H9 (cell line): ENCODE results near the gene ENPP1. TPM values are rescaled to one million over a fixed set of nuclear protein-coding genes. Genes with fewer than 3 reads are reported as not detected.

Source experiments
- DNase-seq: peaks from one replicate; pipeline ENCODE4 v3.0.0-alpha.2; 2017
- H2AFZ ChIP-seq: one replicate; pipeline ENCODE4 v1.6.1; 2013; ENCODE audit warnings: mild to moderate bottlenecking, low read length, control low read depth, moderate library complexity
- H2AK5ac ChIP-seq: 2 replicates; pipeline ENCODE4 v1.6.1; 2013; ENCODE audit warnings: low read length, control low read depth, mixed read lengths; ENCODE audit not compliant: insufficient read length
- H2BK120ac ChIP-seq: one replicate; pipeline ENCODE4 v1.6.1; 2013; ENCODE audit warnings: low read depth, mild to moderate bottlenecking, low read length, control low read depth, inconsistent platforms; ENCODE audit not compliant: poor library complexity, severe bottlenecking
- H2BK12ac ChIP-seq: 2 replicates; pipeline ENCODE4 v1.6.1; 2013; ENCODE audit warnings: low read length, control low read depth, mixed read lengths, low read depth; ENCODE audit not compliant: insufficient read length
- H2BK15ac ChIP-seq: 2 replicates; pipeline ENCODE4 v1.6.1; 2013; ENCODE audit warnings: low read depth, low read length, control low read depth
- H2BK20ac ChIP-seq: one replicate; pipeline ENCODE4 v1.6.1; 2013; ENCODE audit warnings: low read depth, mild to moderate bottlenecking, low read length, control low read depth, inconsistent platforms; ENCODE audit not compliant: poor library complexity, severe bottlenecking
- H2BK5ac ChIP-seq: 2 replicates; pipeline ENCODE4 v1.6.1; 2013; ENCODE audit warnings: low read length, control low read depth, mixed read lengths; ENCODE audit not compliant: insufficient read length
- H3K14ac ChIP-seq: 2 replicates; pipeline ENCODE4 v1.6.1; 2013; ENCODE audit warnings: low read length, control low read depth; ENCODE audit not compliant: insufficient read depth
- H3K18ac ChIP-seq: 2 replicates; pipeline ENCODE4 v1.6.1; 2013; ENCODE audit warnings: low read depth, mild to moderate bottlenecking, mixed read lengths, low read length, control low read depth; ENCODE audit not compliant: insufficient read length
- H3K23ac ChIP-seq: 2 replicates; pipeline ENCODE4 v1.6.1; 2013; ENCODE audit warnings: low read length, control low read depth, mixed read lengths, low read depth; ENCODE audit not compliant: insufficient read length
- H3K23me2 ChIP-seq: 2 replicates; pipeline ENCODE4 v1.6.1; 2013; ENCODE audit warnings: low read depth, mild to moderate bottlenecking, mixed read lengths, low read length, control low read depth; ENCODE audit not compliant: insufficient read length, poor library complexity, severe bottlenecking
- H3K27ac ChIP-seq: 2 replicates; pipeline ENCODE4 v1.5.1; 2013; ENCODE audit warnings: low read length, control low read depth, mixed read lengths, low read depth; ENCODE audit not compliant: insufficient read length
- H3K27me3 ChIP-seq: 2 replicates; pipeline ENCODE4 v1.6.1; 2013; ENCODE audit warnings: low read length, control low read depth, inconsistent platforms; ENCODE audit not compliant: insufficient read depth
- H3K4ac ChIP-seq: 2 replicates; pipeline ENCODE4 v1.6.1; 2013; ENCODE audit warnings: low read depth, mild to moderate bottlenecking, control low read depth, inconsistent platforms, low read length, moderate library complexity
- H3K4me1 ChIP-seq: 2 replicates; pipeline ENCODE4 v1.6.1; 2013; ENCODE audit warnings: low read length, control low read depth, inconsistent platforms; ENCODE audit not compliant: insufficient read depth
- H3K4me2 ChIP-seq: 2 replicates; pipeline ENCODE4 v1.6.1; 2013; ENCODE audit warnings: low read length, control low read depth, mixed read lengths; ENCODE audit not compliant: insufficient read length, insufficient read depth
- H3K56ac ChIP-seq: 2 replicates; pipeline ENCODE4 v1.6.1; 2013; ENCODE audit warnings: low read depth, mild to moderate bottlenecking, mixed read lengths, low read length, control low read depth; ENCODE audit not compliant: insufficient read length
- H3K79me1 ChIP-seq: 2 replicates; pipeline ENCODE4 v1.6.1; 2013; ENCODE audit warnings: low read depth, mild to moderate bottlenecking, moderate library complexity, low read length, control low read depth, inconsistent platforms; ENCODE audit not compliant: insufficient read depth, poor library complexity, severe bottlenecking
- H3K79me2 ChIP-seq: 2 replicates; pipeline ENCODE4 v1.6.1; 2013; ENCODE audit warnings: low read length, control low read depth, inconsistent platforms; ENCODE audit not compliant: insufficient read depth
- H3K9ac ChIP-seq: 2 replicates; pipeline ENCODE4 v1.6.1; 2013; ENCODE audit warnings: low read length, control low read depth, mixed read lengths; ENCODE audit not compliant: insufficient read length; ENCODE audit errors: extremely low read depth
- H3K9me3 ChIP-seq: one replicate; pipeline ENCODE4 v1.6.1; 2013; ENCODE audit warnings: low read depth, low read length, inconsistent platforms; ENCODE audit not compliant: control insufficient read depth
- H3T11ph ChIP-seq: one replicate; pipeline ENCODE4 v1.6.1; 2013; ENCODE audit warnings: mild to moderate bottlenecking, low read length, control low read depth, inconsistent platforms
- H4K20me1 ChIP-seq: one replicate; pipeline ENCODE4 v1.6.1; 2013; ENCODE audit not compliant: control insufficient read depth, insufficient read length, insufficient read depth
- H4K5ac ChIP-seq: 2 replicates; pipeline ENCODE4 v1.6.1; 2013; ENCODE audit warnings: low read depth, mild to moderate bottlenecking, mixed read lengths, low read length, control low read depth; ENCODE audit not compliant: insufficient read length
- H4K8ac ChIP-seq: replicated peaks from 2 replicates; pipeline ENCODE4 v1.6.1; 2013; ENCODE audit warnings: low read length, control low read depth, mixed read lengths, low read depth; ENCODE audit not compliant: insufficient read length
- H4K91ac ChIP-seq: 2 replicates; pipeline ENCODE4 v1.6.1; 2013; ENCODE audit warnings: low read depth, mild to moderate bottlenecking, moderate library complexity, mixed read lengths, low read length, control low read depth; ENCODE audit not compliant: insufficient read length
- H3K27ac Mint-ChIP-seq, 3 experiments: 2 replicates in 2 of 3; 3 replicates in 1 of 3; pipeline ENCODE4 v1.8.0; 2020 to 2021; ENCODE audit warnings: mixed read lengths in 3 of 3, mild to moderate bottlenecking in 1 of 3, moderate library complexity in 1 of 3
- H3K27me3 Mint-ChIP-seq: 2 replicates; pipeline ENCODE4 v1.8.0; 2021; ENCODE audit warnings: low read depth, mild to moderate bottlenecking, moderate library complexity, mixed read lengths
- H3K36me3 Mint-ChIP-seq, 3 experiments: 2 replicates in 2 of 3; 3 replicates in 1 of 3; pipeline ENCODE4 v1.8.0; 2020 to 2021; ENCODE audit warnings: low read depth in 3 of 3, mixed read lengths in 3 of 3; ENCODE audit not compliant: insufficient read depth in 1 of 3
- H3K4me1 Mint-ChIP-seq, 2 experiments: 2 replicates each; pipeline ENCODE4 v1.8.0; 2020; ENCODE audit warnings: mixed read lengths in 2 of 2
- H3K4me3 Mint-ChIP-seq, 2 experiments: 2 replicates in 1 of 2; 3 replicates in 1 of 2; pipeline ENCODE4 v1.8.0; 2020 to 2021; ENCODE audit warnings: mild to moderate bottlenecking in 2 of 2, mixed read lengths in 2 of 2, moderate library complexity in 1 of 2
- H3K9me3 Mint-ChIP-seq, 2 experiments: 2 replicates in 1 of 2; 3 replicates in 1 of 2; pipeline ENCODE4 v1.8.0; 2020; ENCODE audit warnings: mild to moderate bottlenecking in 2 of 2, mixed read lengths in 2 of 2, moderate library complexity in 1 of 2
- WGBS: extraction: QIAGEN DNeasy Blood & Tissue Kit; methylation state at CpG from one replicate; pipeline ENCODE4 v1.1.7; 2013; ENCODE audit warnings: missing lambda C conversion rate, low lambda C conversion rate, mixed read lengths; ENCODE audit not compliant: insufficient read length; ENCODE audit errors: extremely low coverage; 5-methylcytosine and 5-hydroxymethylcytosine counted together
- total RNA-seq: library from RNA; stranded (reverse); gene quantifications from 2 replicates; pipeline ENCODE4 v1.2.1, GENCODE V29; 2021
- TF ChIP-seq, protein P1 (sequence below): fragments of 200-600 bp; sonication (generic); conservative IDR thresholded peaks from 3 replicates; pipeline ENCODE4 v1.8.0; 2021; ENCODE audit warnings: antibody characterized with exemption, mild to moderate bottlenecking

Gene ENPP1
- total RNA-seq, 1 experiment from 2014 or later: 22.5 TPM

DNA sequence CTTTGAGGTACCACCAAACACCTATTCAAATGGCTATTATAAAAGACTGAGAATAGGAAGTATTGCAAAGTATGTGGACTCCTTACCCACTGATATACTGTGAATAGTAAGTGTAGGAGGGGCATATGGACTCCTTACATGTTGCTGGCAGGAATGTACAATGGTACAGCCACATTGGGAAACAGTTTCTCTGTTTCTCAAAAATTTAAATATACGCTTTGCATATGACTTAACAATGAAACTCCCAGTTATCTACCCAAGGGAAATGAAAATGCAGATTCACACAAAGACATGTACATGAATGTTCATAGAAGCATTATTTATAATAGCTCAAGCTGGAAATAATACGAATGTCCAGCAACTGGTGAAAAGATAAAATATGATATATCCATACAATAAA, 5.5 kb upstream of the ENPP1 start:
- H3K36me3 Mint-ChIP-seq: peaks cover 0 to 9% (median 3%) of the 10 kb centered on the region in 3 experiments; a peak in 4 of 7 replicates
- no peak overlapping the region for H3K4me3 Mint-ChIP-seq
- no peak overlapping the region for H3K56ac ChIP-seq
- H4K5ac ChIP-seq: no peak overlapping the region
- H2BK120ac ChIP-seq: no peak overlapping the region
- DNase-seq: no peak
- H2BK15ac ChIP-seq: no peak overlapping the region
- H3K23me2 ChIP-seq: no peaks in the 10 kb centered on the region
- peaks cover 4 to 13% of the 10 kb centered on the region in 2 experiments for H3K4me1 Mint-ChIP-seq
- H4K20me1 ChIP-seq: no peaks in the 10 kb centered on the region
- no peaks in the 10 kb centered on the region for H3K79me2 ChIP-seq
- no peak overlapping the region for H3K9ac ChIP-seq
- H3K4me1 ChIP-seq: no peaks in the 10 kb centered on the region
- H4K91ac ChIP-seq: no peak overlapping the region
- H2AFZ ChIP-seq: no peak overlapping the region
- no peak overlapping the region for H3K14ac ChIP-seq
- H2BK20ac ChIP-seq: no peak overlapping the region
- H3K9me3 Mint-ChIP-seq: peaks cover 13% of the 10 kb centered on the region in 2 experiments
- no peaks in the 10 kb centered on the region for H3K27me3 ChIP-seq
- no peak overlapping the region for H3K27ac Mint-ChIP-seq
- H4K8ac ChIP-seq: no peak overlapping the region
- H3K27ac ChIP-seq: no peak overlapping the region
- H3K18ac ChIP-seq: no peak overlapping the region
- TF ChIP-seq, protein P1, sequence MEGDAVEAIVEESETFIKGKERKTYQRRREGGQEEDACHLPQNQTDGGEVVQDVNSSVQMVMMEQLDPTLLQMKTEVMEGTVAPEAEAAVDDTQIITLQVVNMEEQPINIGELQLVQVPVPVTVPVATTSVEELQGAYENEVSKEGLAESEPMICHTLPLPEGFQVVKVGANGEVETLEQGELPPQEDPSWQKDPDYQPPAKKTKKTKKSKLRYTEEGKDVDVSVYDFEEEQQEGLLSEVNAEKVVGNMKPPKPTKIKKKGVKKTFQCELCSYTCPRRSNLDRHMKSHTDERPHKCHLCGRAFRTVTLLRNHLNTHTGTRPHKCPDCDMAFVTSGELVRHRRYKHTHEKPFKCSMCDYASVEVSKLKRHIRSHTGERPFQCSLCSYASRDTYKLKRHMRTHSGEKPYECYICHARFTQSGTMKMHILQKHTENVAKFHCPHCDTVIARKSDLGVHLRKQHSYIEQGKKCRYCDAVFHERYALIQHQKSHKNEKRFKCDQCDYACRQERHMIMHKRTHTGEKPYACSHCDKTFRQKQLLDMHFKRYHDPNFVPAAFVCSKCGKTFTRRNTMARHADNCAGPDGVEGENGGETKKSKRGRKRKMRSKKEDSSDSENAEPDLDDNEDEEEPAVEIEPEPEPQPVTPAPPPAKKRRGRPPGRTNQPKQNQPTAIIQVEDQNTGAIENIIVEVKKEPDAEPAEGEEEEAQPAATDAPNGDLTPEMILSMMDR: no peak
- no peak overlapping the region for H3K23ac ChIP-seq
- no peak overlapping the region for H3T11ph ChIP-seq
- no peaks in the 10 kb centered on the region for H3K79me1 ChIP-seq
- no peak overlapping the region for H2BK12ac ChIP-seq
- no peak overlapping the region for H3K4ac ChIP-seq
- H3K9me3 ChIP-seq: no peaks in the 10 kb centered on the region
- no peak overlapping the region for H2BK5ac ChIP-seq
- H3K4me2 ChIP-seq: no peak overlapping the region
- no CpG with 5 or more reads among the region's 2 CpGs for WGBS
- H3K27me3 Mint-ChIP-seq: peaks cover 27% of the 10 kb centered on the region
- H2AK5ac ChIP-seq: no peak overlapping the region
